Measurements from ENCODE around the gene NDUFA12.

The NDUFA12 gene

DNA sequence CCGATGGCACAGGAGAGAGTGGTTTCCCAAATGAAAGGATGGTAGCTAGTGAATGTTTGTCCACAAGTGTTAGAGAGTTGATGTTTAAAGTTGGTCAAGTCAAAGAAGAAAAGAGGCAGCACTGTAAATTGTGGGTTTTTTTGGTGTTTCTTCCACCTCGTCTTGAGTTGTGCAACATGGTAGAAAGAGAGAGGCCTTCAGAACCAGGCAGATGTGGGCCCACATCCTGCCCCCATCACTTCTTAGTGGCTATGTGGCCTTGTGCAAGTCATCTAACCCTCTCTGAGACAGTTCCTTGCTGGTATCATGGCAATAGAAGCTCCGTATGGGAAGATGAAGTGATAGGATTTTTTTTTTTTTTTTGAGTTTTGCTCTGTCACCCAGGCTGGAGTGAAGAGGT lies 60.8 kb downstream of the NDUFA12 start:
- H3K36me3 Mint-ChIP-seq (ENCODE audit: low read depth), result no peaks in the 10 kb centered on the region
- H3K27me3 Mint-ChIP-seq, result no peaks in the 10 kb centered on the region
- no peak overlapping the region for H3K27ac Mint-ChIP-seq
- H3K4me1 Mint-ChIP-seq (ENCODE audit: low read depth), result peaks cover 12% of the 10 kb centered on the region
- peaks cover 9% of the 10 kb centered on the region for H3K9me3 Mint-ChIP-seq
- no peak overlapping the region for H3K4me3 Mint-ChIP-seq
- intact Hi-C loops (cut with micrococcal nuclease), result no loop called here

DNA sequence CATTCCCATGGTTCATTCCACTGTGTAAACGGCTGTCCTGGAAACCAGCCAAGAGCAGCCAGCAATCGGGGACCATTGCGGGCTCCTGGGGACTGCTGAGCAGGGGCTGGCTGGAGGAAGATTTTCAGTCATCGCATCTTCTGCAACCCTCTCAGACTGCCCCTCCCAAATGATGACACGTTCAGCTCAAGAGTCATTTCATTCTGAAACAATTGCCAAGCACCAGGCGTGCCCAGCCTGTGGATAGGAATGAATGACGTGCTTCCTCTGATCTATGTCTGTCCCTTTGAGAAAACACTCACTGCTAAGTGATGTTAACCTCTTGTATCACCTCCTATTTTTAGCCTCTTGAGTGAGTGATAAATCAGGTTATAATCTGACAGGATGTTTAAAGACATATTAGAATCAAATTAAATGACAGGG lies 62.0 kb downstream of the NDUFA12 start:
- H3K4me3 Mint-ChIP-seq, result no peak overlapping the region
- H3K27ac Mint-ChIP-seq, result no peak overlapping the region
- H3K4me1 Mint-ChIP-seq (ENCODE audit: low read depth), result peaks cover 12% of the 10 kb centered on the region
- peaks cover 9% of the 10 kb centered on the region for H3K9me3 Mint-ChIP-seq
- intact Hi-C loops (cut with micrococcal nuclease), result no loop called here
- H3K36me3 Mint-ChIP-seq (ENCODE audit: low read depth), result no peaks in the 10 kb centered on the region
- H3K27me3 Mint-ChIP-seq, result no peaks in the 10 kb centered on the region

DNA sequence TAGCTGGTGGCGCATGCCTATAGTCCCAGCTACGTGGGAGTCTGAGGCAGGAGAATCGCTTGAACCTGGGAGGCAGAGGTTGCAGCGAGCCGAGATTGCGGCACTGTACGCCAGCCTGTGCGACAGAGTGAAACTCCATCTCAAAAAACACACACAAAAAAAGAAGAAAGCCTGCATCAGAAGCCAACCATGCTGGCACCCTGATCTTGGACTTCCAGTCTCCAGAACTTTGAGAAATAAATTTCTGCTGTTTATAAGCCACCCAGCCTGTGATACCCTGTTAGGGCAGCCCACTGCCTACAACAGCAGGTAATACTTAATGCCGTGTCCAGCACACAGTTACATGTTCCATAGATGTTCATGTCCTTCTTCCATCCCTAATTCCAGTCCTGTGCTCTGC lies 62.7 kb downstream of the NDUFA12 start:
- H3K4me3 Mint-ChIP-seq, result no peak overlapping the region
- no peaks in the 10 kb centered on the region for H3K27me3 Mint-ChIP-seq
- no peak overlapping the region for H3K27ac Mint-ChIP-seq
- no peaks in the 10 kb centered on the region for H3K36me3 Mint-ChIP-seq (ENCODE audit: low read depth)
- intact Hi-C loops (cut with micrococcal nuclease), result no loop called here
- peaks cover 9% of the 10 kb centered on the region for H3K9me3 Mint-ChIP-seq
- peaks cover 12% of the 10 kb centered on the region for H3K4me1 Mint-ChIP-seq (ENCODE audit: low read depth)

DNA sequence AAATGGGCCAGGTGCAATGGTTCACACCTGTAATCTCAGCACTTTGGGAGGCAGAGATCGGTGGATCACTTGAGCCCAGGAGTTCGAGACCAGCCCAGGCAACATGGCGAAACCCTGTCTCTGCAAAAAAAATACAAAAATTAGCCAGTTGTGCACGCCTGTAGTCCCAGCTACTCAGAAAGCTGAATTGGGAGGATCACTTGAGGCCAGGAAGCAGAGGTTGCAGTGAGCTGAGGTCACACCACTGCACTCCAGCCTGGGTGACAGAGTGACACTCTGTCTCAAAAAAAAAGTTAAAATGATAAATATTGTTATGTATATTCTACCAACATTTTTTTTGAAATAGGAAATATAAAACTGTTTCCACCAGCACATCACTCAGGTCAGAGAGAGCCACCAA lies 64.9 kb downstream of the NDUFA12 start:
- no peak overlapping the region for H3K4me3 Mint-ChIP-seq
- H3K27ac Mint-ChIP-seq, result no peak overlapping the region
- no peaks in the 10 kb centered on the region for H3K9me3 Mint-ChIP-seq
- H3K27me3 Mint-ChIP-seq, result no peaks in the 10 kb centered on the region
- intact Hi-C loops (cut with micrococcal nuclease), result no loop called here
- H3K4me1 Mint-ChIP-seq (ENCODE audit: low read depth), result peaks cover 8% of the 10 kb centered on the region
- no peaks in the 10 kb centered on the region for H3K36me3 Mint-ChIP-seq (ENCODE audit: low read depth)

DNA sequence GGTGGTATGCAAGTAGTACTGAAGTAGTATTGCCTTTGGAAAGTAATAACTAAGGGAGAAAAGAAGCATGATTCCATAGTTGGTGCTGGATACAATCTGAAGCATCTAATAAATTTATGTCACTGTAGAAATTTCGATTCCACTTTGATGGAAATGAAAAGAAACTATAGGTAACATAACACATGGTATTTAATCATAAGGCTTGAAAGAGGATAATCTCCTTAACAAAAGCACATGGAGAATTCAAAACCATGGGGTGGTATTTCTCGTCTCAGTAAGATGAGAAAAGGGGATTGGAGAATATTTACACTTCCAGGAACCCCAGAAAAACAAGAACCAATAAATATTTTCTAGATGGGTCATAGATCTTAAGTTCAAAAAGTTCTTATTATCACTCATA lies 72.7 kb downstream of the NDUFA12 start:
- Mint-ChIP-seq H3K9me3 (no peaks in the 10 kb centered on the region), H3K27me3 (no peaks in the 10 kb centered on the region), H3K27ac (no peak overlapping the region), H3K36me3 (ENCODE audit: low read depth) (no peaks in the 10 kb centered on the region), H3K4me3 (no peak overlapping the region), H3K4me1 (ENCODE audit: low read depth) (no peaks in the 10 kb centered on the region)
- intact Hi-C loops (cut with micrococcal nuclease), result no loop called here

DNA sequence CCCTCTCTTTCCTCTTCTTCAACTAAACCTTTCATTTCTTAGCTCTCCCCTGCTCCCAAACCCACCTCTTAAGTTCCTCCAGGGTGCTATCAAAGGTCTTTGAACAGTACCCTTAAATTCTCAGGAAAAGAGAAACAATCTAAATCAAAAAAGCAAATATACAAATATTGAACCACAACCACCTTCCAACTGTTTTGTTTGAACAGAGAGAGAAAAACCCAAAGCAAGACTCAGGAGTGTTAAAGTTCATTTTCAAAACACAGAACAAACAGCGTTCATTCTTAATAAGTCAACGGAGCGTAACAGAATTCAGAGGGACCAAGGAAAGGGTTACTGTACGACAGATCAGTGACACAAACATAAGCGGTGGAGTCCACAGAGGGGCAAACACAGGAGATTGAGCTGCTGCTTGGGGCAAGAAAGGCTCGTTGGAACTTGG lies 73.3 kb downstream of the NDUFA12 start:
- Mint-ChIP-seq H3K4me1 (ENCODE audit: low read depth) (no peaks in the 10 kb centered on the region), H3K27ac (no peak overlapping the region), H3K27me3 (no peaks in the 10 kb centered on the region), H3K4me3 (no peak overlapping the region), H3K9me3 (no peaks in the 10 kb centered on the region), H3K36me3 (ENCODE audit: low read depth) (no peaks in the 10 kb centered on the region)
- intact Hi-C loops (cut with micrococcal nuclease), result no loop called here

DNA sequence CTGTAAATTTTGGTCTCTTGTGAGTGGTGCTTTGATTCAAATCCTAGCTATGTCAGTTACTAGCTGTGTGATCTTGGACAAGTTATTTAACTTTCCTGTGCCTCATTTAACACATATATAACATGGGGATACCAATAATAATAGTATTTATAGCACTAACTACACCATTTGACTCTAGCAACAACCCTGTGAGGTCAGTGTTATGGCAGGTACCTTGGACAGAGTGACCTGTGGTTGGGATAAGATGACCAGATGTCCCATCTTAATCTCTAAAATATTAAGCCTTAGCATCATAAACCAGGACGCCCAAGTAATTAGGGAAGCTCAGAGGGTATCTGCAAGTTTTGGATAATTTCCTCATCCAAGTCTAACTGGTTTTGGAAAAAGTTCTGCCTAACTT lies 73.7 kb downstream of the NDUFA12 start:
- no peak overlapping the region for H3K4me3 Mint-ChIP-seq
- intact Hi-C loops (cut with micrococcal nuclease), result no loop called here
- no peaks in the 10 kb centered on the region for H3K27me3 Mint-ChIP-seq
- H3K4me1 Mint-ChIP-seq (ENCODE audit: low read depth), result no peaks in the 10 kb centered on the region
- no peak overlapping the region for H3K27ac Mint-ChIP-seq
- no peaks in the 10 kb centered on the region for H3K9me3 Mint-ChIP-seq
- H3K36me3 Mint-ChIP-seq (ENCODE audit: low read depth), result no peaks in the 10 kb centered on the region

DNA sequence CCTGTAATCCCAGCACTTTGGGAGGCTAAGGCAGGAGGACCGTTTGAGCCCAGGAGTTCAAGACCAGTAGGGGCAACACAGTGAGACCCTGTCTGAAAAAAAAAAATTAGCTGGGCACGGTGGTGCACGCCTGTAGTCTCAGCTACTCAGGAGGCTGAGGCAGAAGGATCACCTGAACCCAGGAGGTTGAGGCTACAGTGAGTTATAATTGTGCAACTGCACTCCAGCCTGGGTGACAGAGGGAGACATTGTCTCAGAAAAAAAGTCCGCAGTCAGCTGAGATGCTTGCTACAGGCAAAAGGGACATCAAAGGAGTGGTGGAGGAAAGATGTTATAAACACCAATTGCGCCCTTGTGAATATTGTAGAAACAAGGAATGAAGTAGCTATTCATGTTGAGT lies 77.8 kb downstream of the NDUFA12 start:
- H3K36me3 Mint-ChIP-seq (ENCODE audit: low read depth), result no peaks in the 10 kb centered on the region
- no peaks in the 10 kb centered on the region for H3K27me3 Mint-ChIP-seq
- no peaks in the 10 kb centered on the region for H3K9me3 Mint-ChIP-seq
- H3K4me1 Mint-ChIP-seq (ENCODE audit: low read depth), result no peaks in the 10 kb centered on the region
- H3K4me3 Mint-ChIP-seq, result no peak overlapping the region
- no peak overlapping the region for H3K27ac Mint-ChIP-seq
- intact Hi-C loops (cut with micrococcal nuclease), result no loop called here

DNA sequence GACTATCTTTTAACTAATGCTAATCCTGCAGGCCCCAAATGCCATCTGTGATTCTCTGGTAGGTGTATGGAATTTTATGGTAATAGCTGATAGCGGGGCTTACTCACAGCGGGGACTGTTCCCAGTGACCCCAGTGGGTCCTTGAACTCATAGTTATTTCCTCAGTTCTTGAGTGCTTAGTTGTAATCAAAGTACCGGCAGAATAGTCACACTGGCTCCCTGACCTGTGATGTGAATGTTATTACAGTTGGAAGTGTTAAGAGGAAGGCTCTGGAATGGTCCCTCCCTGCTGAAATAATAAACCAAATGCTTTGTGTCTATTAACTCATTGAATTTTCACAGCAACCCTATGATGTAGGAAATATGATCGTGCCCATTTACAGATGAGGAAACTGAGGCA lies 78.3 kb downstream of the NDUFA12 start:
- H3K4me3 Mint-ChIP-seq, result no peak overlapping the region
- no peaks in the 10 kb centered on the region for H3K27me3 Mint-ChIP-seq
- no peaks in the 10 kb centered on the region for H3K9me3 Mint-ChIP-seq
- intact Hi-C loops (cut with micrococcal nuclease), result no loop called here
- no peaks in the 10 kb centered on the region for H3K4me1 Mint-ChIP-seq (ENCODE audit: low read depth)
- no peak overlapping the region for H3K27ac Mint-ChIP-seq
- no peaks in the 10 kb centered on the region for H3K36me3 Mint-ChIP-seq (ENCODE audit: low read depth)

DNA sequence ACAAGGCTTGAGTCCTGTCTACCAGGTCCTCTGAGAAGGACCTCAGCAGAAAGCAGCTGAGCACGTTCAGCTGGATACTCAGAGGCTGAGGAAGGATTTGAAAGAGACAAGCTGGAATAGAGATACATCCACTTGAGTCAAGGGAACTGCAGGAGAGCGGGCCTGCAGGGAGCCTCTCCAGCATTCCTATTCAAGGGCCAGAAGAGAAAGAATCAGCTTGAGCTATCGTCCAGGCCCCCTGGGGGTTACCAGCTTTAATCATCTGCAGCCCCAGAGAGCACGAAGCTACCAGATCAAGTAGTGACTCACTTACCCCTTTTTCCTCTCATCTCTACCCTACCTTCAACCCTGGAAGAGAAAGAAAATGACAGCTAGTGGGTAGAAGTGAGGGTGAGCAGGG lies 80.9 kb downstream of the NDUFA12 start:
- no peak overlapping the region for H3K4me3 Mint-ChIP-seq
- no peaks in the 10 kb centered on the region for H3K4me1 Mint-ChIP-seq (ENCODE audit: low read depth)
- intact Hi-C loops (cut with micrococcal nuclease), result no loop called here
- no peaks in the 10 kb centered on the region for H3K9me3 Mint-ChIP-seq
- H3K27ac Mint-ChIP-seq, result no peak overlapping the region
- H3K27me3 Mint-ChIP-seq, result no peaks in the 10 kb centered on the region
- no peaks in the 10 kb centered on the region for H3K36me3 Mint-ChIP-seq (ENCODE audit: low read depth)
